Hematopoietic multipotent progenitor cell treated with erythropoietin and hydrocortisone succinate and interleukin-3 and kit ligand, for 15 days (in vitro differentiated cells): ENCODE data around the gene GPX4.

Source experiments
- DNase-seq: peaks from one replicate; pipeline ENCODE4 v3.0.0-alpha.2; 2015; ENCODE audit warnings: low spot score

GPX4 gene

GRCh38 chr19:1150333-1151036 is 46.7 kb downstream of the GPX4 start:
- no peak for DNase-seq

- DNase-seq, result no peak
These were observed 47.4 kb downstream of the GPX4 start for GRCh38 chr19:1151037-1151724.

- no peak for DNase-seq
These were observed 48.3 kb downstream of the GPX4 start for GRCh38 chr19:1151917-1152587.

GRCh38 chr19:1153891-1154730 is 50.3 kb downstream of the GPX4 start:
- DNase-seq, result no peak

- no peak for DNase-seq
These were observed 51.0 kb downstream of the GPX4 start for GRCh38 chr19:1154731-1155351.

GRCh38 chr19:1155352-1156304 is 51.8 kb downstream of the GPX4 start:
- DNase-seq, result no peak
